Breast epithelium (tissue), 4 donors: ENCODE measurements around the gene PRLR. TPM values are rescaled to one million over a fixed set of nuclear protein-coding genes. Genes with fewer than 3 reads are reported as not detected.

Experiments used
- DNase-seq, 2 donors: peaks; one replicate each; pipeline ENCODE4 v3.0.0-alpha.2; 2019; ENCODE audit warnings: low spot score in 2 of 2
- H3K27ac ChIP-seq, 2 donors: fragments of 200-600 bp; sonication (generic) in 1 of 2; one replicate each; pipeline ENCODE4 v1.5.1; 2016 to 2019; ENCODE audit warnings: mild to moderate bottlenecking in 1 of 2
- H3K27me3 ChIP-seq, 2 donors: fragments of 200-600 bp; sonication (generic) in 1 of 2; one replicate each; pipeline versions ENCODE4 v1.5.1 to v1.6.0; 2017 to 2019; ENCODE audit warnings: control low read depth in 1 of 2, mild to moderate bottlenecking in 1 of 2
- H3K36me3 ChIP-seq: fragments of 200-600 bp; one replicate; pipeline ENCODE4 v1.5.1; 2019
- H3K4me1 ChIP-seq, 2 donors: fragments of 200-600 bp; sonication (generic); one replicate each; pipeline ENCODE4 v1.5.1; 2016 to 2019; ENCODE audit warnings: control low read depth in 1 of 2
- H3K4me3 ChIP-seq, 3 donors: fragments of 200-600 bp; sonication (generic); 1 replicate in 2 of 3; 2 replicates in 1 of 3; pipeline ENCODE4 v1.5.1; 2016 to 2019; ENCODE audit warnings: mild to moderate bottlenecking in 3 of 3, moderate library complexity in 2 of 3
- H3K9me3 ChIP-seq, 2 donors: fragments of 200-600 bp; sonication (generic) in 1 of 2; one replicate each; pipeline ENCODE4 v1.5.1; 2016 to 2019; ENCODE audit warnings: control low read depth in 1 of 2
- POLR2A ChIP-seq: fragments of 450-650 bp; IDR thresholded peaks from one replicate; pipeline ENCODE4 v1.6.1; 2016; ENCODE audit warnings: antibody characterized with exemption, mild to moderate bottlenecking, moderate library complexity
- POLR2AphosphoS5 ChIP-seq, 3 donors: sonication (generic); formaldehyde crosslinking; IDR thresholded peaks; one replicate each; pipeline ENCODE4 v1.6.1; 2017; ENCODE audit warnings: antibody characterized with exemption in 3 of 3
- intact Hi-C: fragments of 100-400 bp; cut with DNase I; formaldehyde crosslinking; loops from one replicate; pipeline ENCODE4 v1.15.1; 2023; ENCODE audit warnings: low total_unique reads
- total RNA-seq, 3 donors: library from RNA; depleted of rRNA; stranded (reverse); fragments of >200 nt; gene quantifications; one replicate each; pipeline ENCODE4 v1.1.0, GENCODE V29; 2016
- TF ChIP-seq, protein P1 (sequence below), 3 donors: fragments of 450-650 bp; IDR thresholded peaks; one replicate each; pipeline ENCODE4 v1.5.1; 2016 to 2017; ENCODE audit warnings: antibody characterized with exemption in 3 of 3, mild to moderate bottlenecking in 3 of 3, moderate library complexity in 3 of 3

PRLR gene
- total RNA-seq, 3 donors from 2014 or later = 2.6 to 78.0 (median 28.8) TPM

DNA sequence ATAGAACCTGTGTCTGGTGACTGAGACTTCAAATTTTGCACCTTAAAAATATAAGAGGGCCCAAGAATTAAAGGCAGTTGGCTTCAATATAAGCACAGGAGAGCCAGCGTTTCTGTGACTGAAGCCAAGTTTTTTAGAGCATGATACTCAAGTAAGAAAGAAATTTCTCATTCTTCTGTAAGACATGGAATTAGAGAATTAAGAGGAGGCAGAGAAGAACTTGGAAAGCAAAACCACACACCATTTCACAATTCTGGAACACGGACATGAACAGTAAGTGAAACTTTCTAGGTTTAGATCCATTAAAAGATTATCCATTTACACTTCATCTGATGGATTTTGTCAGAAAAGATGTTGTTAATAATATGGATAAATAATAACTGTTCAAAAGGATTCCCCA is 173.6 kb downstream of the PRLR start:
- Histone ChIP-seq H3K36me3 (no peaks in the 10 kb centered on the region), H3K27ac (no peak overlapping the region), H3K9me3 (no peaks in the 10 kb centered on the region), H3K4me3 (no peak overlapping the region), H3K27me3 (no peaks in the 10 kb centered on the region), H3K4me1 (no peaks in the 10 kb centered on the region)
- intact Hi-C loops = no loop called here
- DNase-seq = no peak
- TF ChIP-seq POLR2A (no peak), POLR2AphosphoS5 (IDR thresholded peaks at IDR 0.05) (no peak)
- TF ChIP-seq, protein P1, sequence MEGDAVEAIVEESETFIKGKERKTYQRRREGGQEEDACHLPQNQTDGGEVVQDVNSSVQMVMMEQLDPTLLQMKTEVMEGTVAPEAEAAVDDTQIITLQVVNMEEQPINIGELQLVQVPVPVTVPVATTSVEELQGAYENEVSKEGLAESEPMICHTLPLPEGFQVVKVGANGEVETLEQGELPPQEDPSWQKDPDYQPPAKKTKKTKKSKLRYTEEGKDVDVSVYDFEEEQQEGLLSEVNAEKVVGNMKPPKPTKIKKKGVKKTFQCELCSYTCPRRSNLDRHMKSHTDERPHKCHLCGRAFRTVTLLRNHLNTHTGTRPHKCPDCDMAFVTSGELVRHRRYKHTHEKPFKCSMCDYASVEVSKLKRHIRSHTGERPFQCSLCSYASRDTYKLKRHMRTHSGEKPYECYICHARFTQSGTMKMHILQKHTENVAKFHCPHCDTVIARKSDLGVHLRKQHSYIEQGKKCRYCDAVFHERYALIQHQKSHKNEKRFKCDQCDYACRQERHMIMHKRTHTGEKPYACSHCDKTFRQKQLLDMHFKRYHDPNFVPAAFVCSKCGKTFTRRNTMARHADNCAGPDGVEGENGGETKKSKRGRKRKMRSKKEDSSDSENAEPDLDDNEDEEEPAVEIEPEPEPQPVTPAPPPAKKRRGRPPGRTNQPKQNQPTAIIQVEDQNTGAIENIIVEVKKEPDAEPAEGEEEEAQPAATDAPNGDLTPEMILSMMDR (IDR thresholded peaks at IDR 0.05) = no peak

DNA sequence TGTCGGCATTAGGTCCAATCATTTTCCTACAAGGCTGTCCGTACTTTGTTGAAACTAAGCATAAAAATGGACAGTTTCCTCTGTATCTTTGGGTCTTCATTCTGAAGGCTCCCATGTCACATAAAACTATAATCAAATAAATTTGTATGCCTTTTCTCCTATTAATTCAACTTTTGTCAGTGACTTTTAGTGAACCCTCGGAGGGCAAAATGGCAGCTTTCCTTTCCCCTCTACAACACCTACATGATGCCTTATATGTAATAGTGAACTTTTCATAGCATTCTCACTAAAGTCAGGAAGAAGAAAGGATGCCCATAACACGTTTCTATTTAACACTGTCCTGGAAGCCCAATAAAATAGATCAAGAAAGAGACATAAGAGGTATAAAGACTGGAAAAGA is 177.4 kb downstream of the PRLR start:
- H3K36me3 ChIP-seq = no peaks in the 10 kb centered on the region
- TF ChIP-seq POLR2A = no peak
- TF ChIP-seq, protein P1 (IDR thresholded peaks at IDR 0.05) = no peak
- TF ChIP-seq POLR2AphosphoS5 (IDR thresholded peaks at IDR 0.05) = no peak
- DNase-seq = no peak

GRCh38 chr5:35050541-35051126 is 179.7 kb downstream of the PRLR start:
- no peaks in the 10 kb centered on the region for H3K36me3 ChIP-seq
- intact Hi-C loops = no loop called here
- H3K27me3 ChIP-seq = no peaks in the 10 kb centered on the region
- H3K27ac ChIP-seq = no peak overlapping the region
- TF ChIP-seq POLR2A = no peak
- TF ChIP-seq, protein P1 (IDR thresholded peaks at IDR 0.05) = no peak
- TF ChIP-seq POLR2AphosphoS5 (IDR thresholded peaks at IDR 0.05) = no peak
- DNase-seq = no peak
- no peak overlapping the region for H3K4me3 ChIP-seq
- no peaks in the 10 kb centered on the region for H3K4me1 ChIP-seq
- no peaks in the 10 kb centered on the region for H3K9me3 ChIP-seq

More for the DNA sequence above, 177.4 kb downstream of the PRLR start:
- H3K27me3 ChIP-seq = no peaks in the 10 kb centered on the region
- no peak overlapping the region for H3K4me3 ChIP-seq
- H3K27ac ChIP-seq = no peak overlapping the region
- H3K4me1 ChIP-seq = no peaks in the 10 kb centered on the region
- no peaks in the 10 kb centered on the region for H3K9me3 ChIP-seq
- intact Hi-C loops = no loop called here

GRCh38 chr5:35048910-35049309 is 181.4 kb downstream of the PRLR start:
- Histone ChIP-seq H3K9me3 (no peaks in the 10 kb centered on the region), H3K27me3 (no peaks in the 10 kb centered on the region), H3K4me1 (no peaks in the 10 kb centered on the region), H3K36me3 (no peaks in the 10 kb centered on the region), H3K4me3 (no peak overlapping the region), H3K27ac (no peak overlapping the region)
- TF ChIP-seq, protein P1 (IDR thresholded peaks at IDR 0.05) = no peak
- TF ChIP-seq POLR2AphosphoS5 (IDR thresholded peaks at IDR 0.05) = no peak
- TF ChIP-seq POLR2A = no peak
- DNase-seq = no peak
- intact Hi-C loops = no loop called here

DNA sequence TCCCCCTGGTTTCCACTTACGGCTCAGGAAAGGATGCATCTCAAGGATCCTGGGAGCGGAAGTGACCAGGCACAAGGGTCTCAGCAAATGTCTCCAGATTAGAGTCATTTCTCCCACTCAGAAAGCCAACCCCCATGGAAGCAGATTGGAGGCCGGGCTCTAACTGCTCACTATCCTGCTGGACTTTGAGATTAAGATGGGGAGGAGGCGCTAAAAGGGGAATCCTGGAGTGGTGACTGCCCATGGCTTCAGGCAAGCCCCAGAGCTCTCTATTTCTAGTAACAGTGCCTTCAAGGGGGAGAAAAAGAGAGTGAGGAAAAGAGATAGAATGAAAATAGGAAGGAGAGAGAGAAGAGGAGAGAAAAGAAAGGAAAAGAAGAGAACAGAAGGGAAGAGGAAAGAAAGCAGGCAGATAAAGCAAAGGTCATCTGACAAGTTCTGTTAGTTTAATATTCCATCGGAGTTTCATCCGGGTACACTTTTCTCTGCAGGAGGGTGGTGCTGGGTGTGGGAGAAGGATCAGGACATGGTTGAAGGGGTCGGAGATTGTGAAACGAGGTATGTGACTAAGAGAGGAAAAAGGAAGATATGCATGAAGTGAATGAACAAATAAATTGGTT is 182.4 kb downstream of the PRLR start, which contains the start of gene AGXT2:
AGXT2 (minus strand) TSS at position 165 of the 620 bp plus-strand sequence; CDS start at position 108, 57 bp downstream.
- Histone ChIP-seq H3K27me3 (no peaks in the 10 kb centered on the region), H3K27ac (no peak within 1 kb of the TSS), H3K9me3 (no peaks in the 10 kb centered on the region), H3K4me3 (no peak within 1 kb of the TSS), H3K36me3 (no peaks in the 10 kb centered on the region), H3K4me1 (no peaks in the 10 kb centered on the region)
- intact Hi-C loops = no loop called here
- no peak for TF ChIP-seq POLR2A
- TF ChIP-seq POLR2AphosphoS5 (IDR thresholded peaks at IDR 0.05) = no peak
- TF ChIP-seq, protein P1 (IDR thresholded peaks at IDR 0.05) = no peak
- no peak for DNase-seq
